GM12892 (cell line): ENCODE measurements around the gene ZNF621. TPM values are rescaled to one million over a fixed set of nuclear protein-coding genes. Genes with fewer than 3 reads are reported as not detected.

Experiments
- DNase-seq: peaks from one replicate; pipeline ENCODE4 v3.0.0; 2011; ENCODE audit not compliant: insufficient read length
- FAIRE-seq: peaks from 2 replicates; lab custom pipeline; 2011; peaks lifted over from hg19 to GRCh38; lab: Jason Lieb, UNC
- POLR2A ChIP-seq: IDR thresholded peaks from 2 replicates; pipeline ENCODE4 v1.6.1; 2011; ENCODE audit warnings: low read depth, low read length, control low read depth
- POLR2AphosphoS5 ChIP-seq: IDR thresholded peaks from 2 replicates; pipeline ENCODE4 v1.6.1; 2011; ENCODE audit warnings: low read depth, low read length, control low read depth
- TAF1 ChIP-seq: IDR thresholded peaks from 2 replicates; pipeline ENCODE4 v1.6.1; 2011; ENCODE audit warnings: low read depth, mild to moderate bottlenecking, control low read depth, low read length, borderline replicate concordance
- polyA plus RNA-seq: library from polyadenylated mRNA; unstranded; fragments of >200 nt; gene quantifications from one replicate; pipeline ENCODE4 v1.2.1, GENCODE V29; 2012; ENCODE audit warnings: missing spikeins, inconsistent platforms; ENCODE audit not compliant: missing spikeins

Gene ZNF621
- 9.4 TPM for polyA plus RNA-seq

DNA sequence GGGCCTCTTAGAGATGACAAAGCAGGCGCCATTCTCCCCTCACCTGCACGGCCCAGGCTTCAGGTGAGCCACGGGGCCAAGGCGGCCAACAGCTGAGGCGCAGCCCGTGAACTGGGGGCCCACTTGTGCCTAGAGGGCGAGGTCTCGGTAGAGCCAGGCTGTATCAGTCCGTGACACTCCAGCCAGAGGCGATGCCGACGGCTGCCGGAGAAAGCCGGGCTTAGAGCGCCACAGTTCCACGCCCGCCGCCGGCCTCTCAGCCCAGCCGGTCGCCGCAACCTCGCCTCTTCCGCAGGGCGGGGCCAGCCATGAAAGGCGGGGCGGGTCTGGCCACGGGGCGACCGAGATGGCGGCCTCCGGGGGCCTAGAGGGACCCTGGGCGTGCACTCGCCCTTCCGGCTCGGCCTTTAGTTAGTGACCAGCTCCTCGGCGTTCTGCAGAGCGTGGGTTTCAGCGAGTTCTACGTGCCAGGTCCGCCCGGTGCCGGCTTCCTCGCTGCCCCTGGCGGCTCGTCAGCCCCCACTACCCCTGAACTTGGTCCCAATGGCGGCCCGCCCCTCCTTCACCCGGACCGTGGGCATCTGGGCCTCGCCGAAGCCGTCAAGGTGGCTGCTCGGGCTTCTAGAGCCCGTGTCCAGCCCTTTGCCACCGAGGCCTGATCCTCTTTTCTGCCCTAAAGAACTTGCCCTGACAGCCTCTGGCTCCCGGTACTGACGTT lies at the start of gene ZNF621:
Gene ZNF621, plus strand, starts transcription at position 393 of the 718 bp plus-strand sequence. CDS start 881 bp downstream, outside the sequence.
- TF ChIP-seq TAF1 (peak; percentile 88; the same call in 1 of the 2 replicates), POLR2AphosphoS5 (peak; percentile 89), POLR2A (peak; percentile 96)
- peak; percentile 87 for DNase-seq
- FAIRE-seq, result peak; percentile 92

DNA sequence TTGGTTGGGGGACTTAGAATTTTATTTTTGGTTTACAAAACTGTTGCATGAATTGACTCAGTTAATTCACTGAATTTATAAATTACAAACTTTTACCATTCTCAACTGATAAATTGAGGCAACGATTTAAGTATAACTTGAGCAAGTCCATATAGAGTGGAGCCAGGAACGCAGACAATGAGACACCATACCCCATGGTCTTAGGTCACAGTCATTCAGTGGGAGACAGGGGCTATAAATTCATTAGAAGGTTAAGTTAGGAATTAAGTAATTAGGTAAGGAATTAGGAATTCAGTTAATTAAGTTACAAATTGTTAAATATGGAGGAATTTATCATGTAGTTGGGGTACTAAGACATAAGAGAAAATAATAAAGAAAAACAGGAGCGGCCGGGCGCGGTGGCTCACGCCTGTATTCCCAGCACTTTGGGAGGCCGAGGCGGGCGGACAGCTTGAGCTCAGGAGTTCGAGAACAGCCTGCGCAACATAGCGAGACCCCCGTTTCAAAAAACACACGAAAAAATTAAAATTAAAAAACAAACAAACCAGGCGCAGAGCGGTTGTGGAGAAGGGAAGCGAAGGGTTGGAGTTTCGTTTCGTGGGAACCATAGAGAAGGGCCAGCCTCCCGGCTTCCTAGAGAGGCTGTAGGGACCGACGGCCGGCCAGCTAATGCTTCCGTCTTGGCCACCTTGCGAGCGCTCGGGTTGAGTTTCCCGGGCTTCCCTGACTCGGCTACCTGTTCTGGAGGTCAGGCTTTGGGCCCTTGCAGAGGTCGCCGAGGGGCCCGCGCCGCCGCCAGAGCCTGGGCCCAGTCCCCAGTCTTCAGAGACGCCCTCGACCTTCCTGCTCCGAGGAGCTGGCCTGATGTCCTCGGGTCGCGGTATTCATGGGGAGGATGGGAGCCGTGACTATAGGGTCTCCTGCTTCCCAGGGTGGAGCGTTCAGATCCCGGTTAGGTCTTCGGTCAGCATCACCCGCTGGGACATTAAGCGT lies 48.0 kb upstream of the ZNF621 start, which contains the start of gene ZNF619:
Gene ZNF619, plus strand, starts transcription at position 645 of the 993 bp plus-strand sequence. CDS start 858 bp downstream, outside the sequence.
- TF ChIP-seq POLR2A, result peak; percentile 63; the same call in 1 of the 2 replicates
- peak; percentile 66 for TF ChIP-seq TAF1
- peak; percentile 48 for TF ChIP-seq POLR2AphosphoS5
- FAIRE-seq, result no peak
- peak; percentile 69 for DNase-seq

DNA sequence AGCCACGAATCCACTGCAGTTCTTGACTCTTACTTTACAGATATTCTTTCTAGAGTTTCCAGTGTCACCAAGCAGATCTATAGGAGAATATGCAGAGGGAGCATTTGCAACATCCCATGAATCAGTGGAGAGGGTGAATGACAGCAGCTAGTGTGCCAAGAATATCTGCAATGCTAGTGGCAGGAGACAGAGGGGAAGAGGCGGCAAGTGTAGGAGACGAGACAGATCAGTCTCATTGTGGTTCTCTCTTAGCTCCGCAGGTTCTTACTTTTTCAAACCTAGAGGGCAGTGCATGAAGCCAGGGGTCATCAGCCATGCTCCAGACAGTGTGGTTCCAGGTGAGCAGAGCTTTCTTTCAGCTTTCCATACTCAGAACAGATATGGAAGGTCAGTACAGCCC lies 47.1 kb upstream of the ZNF621 start:
- peak; percentile 24 for FAIRE-seq
- no peak for DNase-seq
- no peak for TF ChIP-seq POLR2AphosphoS5
- no peak for TF ChIP-seq POLR2A
- TF ChIP-seq TAF1, result no peak

DNA sequence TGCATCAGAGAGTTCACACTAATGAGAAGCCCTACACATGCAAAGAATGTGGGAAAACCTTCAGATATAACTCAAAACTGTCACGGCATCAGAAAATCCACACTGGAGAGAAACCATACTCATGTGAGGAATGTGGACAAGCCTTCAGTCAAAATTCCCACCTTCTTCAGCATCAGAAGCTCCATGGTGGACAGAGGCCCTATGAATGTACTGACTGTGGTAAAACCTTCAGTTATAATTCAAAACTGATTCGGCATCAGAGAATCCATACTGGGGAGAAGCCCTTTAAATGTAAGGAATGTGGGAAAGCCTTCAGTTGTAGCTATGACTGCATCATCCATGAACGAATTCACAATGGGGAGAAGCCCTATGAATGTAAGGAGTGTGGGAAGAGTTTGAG lies 37.6 kb upstream of the ZNF621 start:
- FAIRE-seq (no peak), DNase-seq (no peak)
- TF ChIP-seq POLR2A, result no peak
- TF ChIP-seq TAF1, result no peak
- TF ChIP-seq POLR2AphosphoS5, result no peak

DNA sequence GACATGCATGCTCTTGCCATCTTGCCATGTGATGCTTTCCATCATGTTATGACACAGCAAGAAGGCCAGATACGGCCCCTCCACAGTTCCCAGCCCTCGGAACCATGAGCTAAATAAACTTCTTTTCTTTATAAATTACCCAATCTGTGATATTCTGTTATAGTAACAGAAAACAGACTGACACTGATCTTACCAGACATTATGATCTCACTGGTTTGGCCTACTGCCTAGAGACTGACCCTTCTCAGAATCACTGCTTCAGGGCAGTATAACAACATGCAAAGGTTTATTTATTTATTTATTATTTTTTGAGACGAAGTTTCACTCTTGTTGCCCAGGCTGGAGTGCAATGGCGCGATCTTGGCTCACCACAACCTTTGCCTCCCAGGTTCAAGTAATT lies 33.8 kb upstream of the ZNF621 start:
- TF ChIP-seq POLR2AphosphoS5, result no peak
- no peak for TF ChIP-seq POLR2A
- no peak for TF ChIP-seq TAF1
- FAIRE-seq, result no peak
- DNase-seq, result no peak

DNA sequence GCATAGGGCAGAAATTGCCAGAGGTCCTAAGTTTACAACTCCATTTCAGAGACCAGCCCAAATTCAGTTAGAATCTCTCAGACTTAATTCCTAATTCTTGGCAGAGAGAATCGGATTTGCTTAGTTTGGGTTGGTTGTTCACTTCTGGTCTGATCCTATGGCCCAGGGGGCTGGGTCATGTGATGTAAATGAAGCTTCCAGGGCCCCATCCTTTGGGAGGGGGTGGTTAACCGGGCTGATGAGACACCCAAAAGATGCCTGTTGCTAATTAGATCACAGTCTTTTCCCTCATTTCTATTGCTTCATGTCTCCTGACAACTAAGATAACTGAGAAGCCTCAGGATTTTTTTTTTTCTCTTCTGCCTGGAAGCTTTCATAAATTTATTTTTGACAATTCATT lies 30.1 kb upstream of the ZNF621 start:
- no peak for TF ChIP-seq POLR2AphosphoS5
- TF ChIP-seq POLR2A, result no peak
- TF ChIP-seq TAF1, result no peak
- DNase-seq (no peak), FAIRE-seq (no peak)

DNA sequence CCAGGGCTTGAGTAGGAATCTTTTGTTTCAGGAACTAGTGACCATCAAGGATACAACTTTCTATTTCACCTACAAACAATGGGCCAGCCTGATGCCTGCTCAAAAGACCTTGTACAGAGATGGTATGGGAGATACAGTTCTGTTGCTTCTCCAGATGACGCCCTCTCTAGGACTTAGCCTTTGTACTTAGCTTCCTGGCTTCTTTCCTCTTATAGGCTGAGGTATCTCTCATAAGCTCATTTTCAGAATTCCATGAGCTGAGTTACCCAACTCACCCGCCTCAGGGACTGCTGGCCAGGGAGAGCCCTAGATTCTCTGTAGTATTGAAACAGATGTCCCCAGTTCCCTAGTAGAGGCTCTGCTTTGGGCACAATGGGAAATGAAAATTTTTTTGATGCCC lies 27.5 kb upstream of the ZNF621 start:
- FAIRE-seq (no peak), DNase-seq (no peak)
- TF ChIP-seq POLR2AphosphoS5 (no peak), POLR2A (no peak), TAF1 (no peak)

DNA sequence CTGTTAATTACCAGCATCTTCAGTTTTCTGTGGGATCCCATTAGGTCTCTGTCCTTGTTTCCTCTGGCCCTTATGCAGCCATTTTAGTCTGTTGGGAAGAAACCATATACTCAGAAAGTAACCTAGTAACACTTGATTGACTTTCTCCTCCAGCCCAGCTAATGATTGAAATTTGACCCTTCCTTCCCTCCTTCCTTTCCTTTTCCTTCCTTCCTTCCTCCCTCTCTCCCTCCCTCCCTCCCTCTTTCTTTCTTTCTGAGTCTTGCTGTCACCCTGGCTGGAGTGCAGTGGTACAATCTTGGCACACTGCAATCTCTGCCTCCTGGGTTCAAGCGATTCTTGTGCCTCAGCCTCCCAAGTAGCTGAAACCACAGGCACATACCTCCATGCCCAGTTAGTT lies 24.8 kb upstream of the ZNF621 start:
- DNase-seq, result no peak
- TF ChIP-seq POLR2AphosphoS5, result no peak
- TF ChIP-seq POLR2A, result no peak
- TF ChIP-seq TAF1, result no peak
- FAIRE-seq, result no peak

DNA sequence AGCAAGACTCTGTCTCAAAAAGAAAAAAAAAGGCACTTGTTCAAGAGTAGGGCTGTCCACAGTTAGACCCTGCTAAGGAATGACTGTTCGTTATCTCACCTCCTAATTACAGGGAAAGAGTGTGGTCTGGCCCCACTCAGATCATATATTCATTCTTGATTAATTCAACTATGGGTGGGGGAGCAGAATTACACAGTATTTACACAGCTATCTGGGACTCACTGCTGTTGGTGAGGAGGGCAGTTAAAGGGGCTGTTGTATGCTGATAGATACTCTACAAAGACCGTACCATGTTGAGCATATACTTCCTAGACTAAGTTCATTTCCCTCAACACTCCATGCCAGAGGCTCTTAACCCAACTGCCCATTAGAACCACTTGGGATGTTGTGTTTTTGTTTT lies 22.7 kb upstream of the ZNF621 start:
- FAIRE-seq (no peak), DNase-seq (no peak)
- no peak for TF ChIP-seq POLR2A
- TF ChIP-seq POLR2AphosphoS5, result no peak
- no peak for TF ChIP-seq TAF1

DNA sequence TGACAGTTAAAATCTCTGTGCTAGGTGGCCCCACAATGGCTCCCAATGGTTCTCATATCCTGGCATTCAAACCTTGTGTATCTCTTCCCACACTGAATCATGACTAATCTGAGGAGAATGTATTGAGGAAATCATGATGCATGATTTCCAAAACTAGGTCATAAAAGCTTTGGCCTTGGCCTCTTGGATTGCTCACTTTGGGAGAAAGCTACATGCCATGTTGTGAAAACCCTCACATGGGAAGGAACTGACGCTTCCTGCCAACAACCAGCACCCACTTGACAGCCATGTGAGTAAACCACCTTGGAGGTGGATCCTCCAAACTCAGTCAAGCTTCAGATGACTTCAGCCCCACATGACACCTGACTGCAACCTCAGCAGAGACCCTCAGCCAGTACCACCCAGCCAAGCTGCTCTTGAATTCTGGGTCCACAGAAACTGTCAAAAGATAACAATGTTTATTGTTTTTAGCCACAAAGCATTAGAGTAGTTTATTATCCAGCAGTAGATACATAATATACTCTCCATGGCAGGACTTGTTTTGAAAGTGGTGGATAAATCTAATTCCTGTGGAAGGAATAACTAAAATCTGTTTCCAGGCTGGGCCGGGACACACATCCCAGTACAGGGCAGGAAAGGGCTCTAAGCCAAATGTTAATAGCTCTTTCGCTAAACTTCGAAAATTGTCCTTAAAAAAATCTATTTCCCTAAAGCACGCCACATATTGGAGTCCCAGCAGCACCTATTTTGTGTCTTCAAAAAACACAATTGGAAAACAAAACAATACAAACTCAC lies 19.9 kb upstream of the ZNF621 start:
- FAIRE-seq (no peak), DNase-seq (no peak)
- no peak for TF ChIP-seq POLR2AphosphoS5
- TF ChIP-seq TAF1, result no peak
- no peak for TF ChIP-seq POLR2A
